GM10266 (cell line): Measurements from ENCODE around the gene KMT5B.

Experiments
- DNase-seq: peaks from one replicate; pipeline ENCODE4 v3.0.0; 2012; ENCODE audit errors: extremely low spot score
- CTCF ChIP-seq: IDR thresholded peaks from 2 replicates; pipeline ENCODE4 v1.5.1; 2012; ENCODE audit warnings: mild to moderate bottlenecking, low read depth; ENCODE audit not compliant: control insufficient read depth, insufficient read depth; ENCODE audit errors: missing control alignments

The KMT5B gene

GRCh38 chr11:68194675-68195294 is 18.3 kb downstream of the KMT5B start:
- TF ChIP-seq CTCF, result no peak
- no peak for DNase-seq

- no peak for DNase-seq
- no peak for TF ChIP-seq CTCF
These were observed 20.1 kb downstream of the KMT5B start for GRCh38 chr11:68193018-68193417.

GRCh38 chr11:68191661-68192579 is 21.2 kb downstream of the KMT5B start:
- TF ChIP-seq CTCF, result no peak
- DNase-seq, result no peak

- no peak for DNase-seq
- TF ChIP-seq CTCF, result no peak
These were observed 23.2 kb downstream of the KMT5B start for GRCh38 chr11:68189888-68190287.

- TF ChIP-seq CTCF, result no peak
- no peak for DNase-seq
These were observed 24.0 kb downstream of the KMT5B start for GRCh38 chr11:68189082-68189481.

- TF ChIP-seq CTCF, result no peak
These were observed 27.0 kb downstream of the KMT5B start for GRCh38 chr11:68186061-68186460.

More at GRCh38 chr11:68186061-68186460, 27.0 kb downstream of the KMT5B start:
- DNase-seq, result no peak
